Kidney epithelial cell (primary cell): ENCODE data around the gene MEF2C. TPM values are rescaled to one million over a fixed set of nuclear protein-coding genes. Genes with fewer than 3 reads are reported as not detected.
"Not testable (repeated sequence)": the region's sequence is repeated elsewhere in the genome, so short reads cannot be mapped to it uniquely, and the experiment has no call there.

Source experiments
- DNase-seq: peaks from one replicate; pipeline ENCODE4 v3.0.0-alpha.2; 2010; ENCODE audit warnings: low read depth
- H3K27me3 ChIP-seq: 2 replicates; pipeline ENCODE4 v1.6.0; 2011; ENCODE audit warnings: low read length; ENCODE audit not compliant: control insufficient read depth, insufficient read depth
- H3K36me3 ChIP-seq: 2 replicates; pipeline ENCODE4 v1.5.1; 2011; ENCODE audit warnings: low read length; ENCODE audit not compliant: control insufficient read depth, insufficient read depth
- H3K4me3 ChIP-seq: 2 replicates; pipeline ENCODE4 v1.5.1; 2011; ENCODE audit warnings: low read depth, mild to moderate bottlenecking, control low read depth, low read length
- total RNA-seq: library from RNA; depleted of rRNA; stranded (reverse); fragments of >200 nt; gene quantifications from 2 replicates; pipeline ENCODE4 v1.2.3, GENCODE V29; 2015
- TF ChIP-seq, protein P1 (sequence below): IDR thresholded peaks from 2 replicates; pipeline ENCODE4 v1.5.1; 2011; ENCODE audit warnings: mild to moderate bottlenecking, moderate library complexity, low read length, control low read depth, inconsistent platforms; ENCODE audit not compliant: insufficient read depth, poor library complexity, severe bottlenecking

MEF2C gene
- total RNA-seq, 1 donor from 2014 or later, result 4.8 TPM

DNA sequence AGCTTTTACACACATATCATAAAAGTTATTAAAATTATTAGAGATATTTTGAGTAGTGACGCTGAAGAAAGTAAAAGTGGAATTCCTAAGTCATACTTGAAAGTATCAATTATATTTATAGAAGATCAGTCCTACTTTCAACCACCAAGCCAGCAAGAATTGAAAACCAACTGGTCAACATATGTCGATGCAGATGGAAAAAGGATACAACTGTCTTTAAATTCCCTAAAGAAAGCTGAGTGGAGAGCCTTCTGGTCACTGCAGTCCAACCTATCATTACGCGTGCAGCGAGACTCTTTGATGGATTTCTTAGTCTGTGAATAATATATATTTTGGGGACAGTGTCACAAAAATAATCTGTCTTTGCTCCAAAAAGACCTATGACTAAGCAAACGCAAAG, 15.3 kb downstream of the MEF2C start:
- Histone ChIP-seq H3K27me3 (no peaks in the 10 kb centered on the region), H3K4me3 (no peak overlapping the region), H3K36me3 (no peaks in the 10 kb centered on the region)
- DNase-seq, result no peak
- TF ChIP-seq, protein P1, sequence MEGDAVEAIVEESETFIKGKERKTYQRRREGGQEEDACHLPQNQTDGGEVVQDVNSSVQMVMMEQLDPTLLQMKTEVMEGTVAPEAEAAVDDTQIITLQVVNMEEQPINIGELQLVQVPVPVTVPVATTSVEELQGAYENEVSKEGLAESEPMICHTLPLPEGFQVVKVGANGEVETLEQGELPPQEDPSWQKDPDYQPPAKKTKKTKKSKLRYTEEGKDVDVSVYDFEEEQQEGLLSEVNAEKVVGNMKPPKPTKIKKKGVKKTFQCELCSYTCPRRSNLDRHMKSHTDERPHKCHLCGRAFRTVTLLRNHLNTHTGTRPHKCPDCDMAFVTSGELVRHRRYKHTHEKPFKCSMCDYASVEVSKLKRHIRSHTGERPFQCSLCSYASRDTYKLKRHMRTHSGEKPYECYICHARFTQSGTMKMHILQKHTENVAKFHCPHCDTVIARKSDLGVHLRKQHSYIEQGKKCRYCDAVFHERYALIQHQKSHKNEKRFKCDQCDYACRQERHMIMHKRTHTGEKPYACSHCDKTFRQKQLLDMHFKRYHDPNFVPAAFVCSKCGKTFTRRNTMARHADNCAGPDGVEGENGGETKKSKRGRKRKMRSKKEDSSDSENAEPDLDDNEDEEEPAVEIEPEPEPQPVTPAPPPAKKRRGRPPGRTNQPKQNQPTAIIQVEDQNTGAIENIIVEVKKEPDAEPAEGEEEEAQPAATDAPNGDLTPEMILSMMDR, result no peak

GRCh38 chr5:88863523-88863922, 19.5 kb downstream of the MEF2C start:
- DNase-seq, result no peak
- Histone ChIP-seq H3K4me3 (no peak overlapping the region), H3K27me3 (no peaks in the 10 kb centered on the region), H3K36me3 (no peaks in the 10 kb centered on the region)
- TF ChIP-seq, protein P1, result no peak

DNA sequence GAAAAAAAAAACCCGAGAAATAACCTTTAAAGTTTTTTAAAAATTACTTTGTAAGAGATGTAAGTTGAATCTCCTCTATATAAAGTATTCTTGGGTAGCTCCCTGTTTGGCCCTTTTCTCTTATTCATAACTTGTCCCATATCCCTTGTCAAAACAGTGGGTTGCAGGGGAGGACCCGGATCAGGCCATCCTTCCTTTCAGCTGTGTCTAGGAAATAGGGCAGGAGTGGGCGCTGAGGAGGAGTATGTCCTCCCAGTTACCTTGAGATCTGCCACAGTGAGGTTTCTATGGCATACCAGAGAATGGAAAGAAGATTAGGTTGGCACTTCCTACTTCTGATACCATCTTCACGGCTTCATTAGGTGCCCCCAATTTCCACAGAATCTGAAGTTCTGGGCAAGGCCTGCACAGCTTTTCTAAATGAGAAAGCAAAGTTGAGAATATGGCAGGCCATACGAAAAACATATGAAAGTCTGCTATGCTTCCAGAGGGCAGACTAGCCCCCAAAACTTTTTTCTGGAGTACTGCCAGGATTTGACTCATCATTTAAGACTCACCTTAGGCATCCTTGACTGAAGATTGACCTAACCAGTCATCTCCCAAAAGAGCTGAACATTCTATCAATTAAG, 20.3 kb downstream of the MEF2C start:
- H3K36me3 ChIP-seq, result no peaks in the 10 kb centered on the region
- no peak overlapping the region for H3K4me3 ChIP-seq
- H3K27me3 ChIP-seq, result no peaks in the 10 kb centered on the region
- DNase-seq, result no peak
- TF ChIP-seq, protein P1, result no peak

- Histone ChIP-seq H3K36me3 (no peaks in the 10 kb centered on the region), H3K4me3 (no peak overlapping the region), H3K27me3 (no peaks in the 10 kb centered on the region)
- DNase-seq, result no peak
- TF ChIP-seq, protein P1, result no peak
Measured at GRCh38 chr5:88861231-88861630, 21.8 kb downstream of the MEF2C start.

DNA sequence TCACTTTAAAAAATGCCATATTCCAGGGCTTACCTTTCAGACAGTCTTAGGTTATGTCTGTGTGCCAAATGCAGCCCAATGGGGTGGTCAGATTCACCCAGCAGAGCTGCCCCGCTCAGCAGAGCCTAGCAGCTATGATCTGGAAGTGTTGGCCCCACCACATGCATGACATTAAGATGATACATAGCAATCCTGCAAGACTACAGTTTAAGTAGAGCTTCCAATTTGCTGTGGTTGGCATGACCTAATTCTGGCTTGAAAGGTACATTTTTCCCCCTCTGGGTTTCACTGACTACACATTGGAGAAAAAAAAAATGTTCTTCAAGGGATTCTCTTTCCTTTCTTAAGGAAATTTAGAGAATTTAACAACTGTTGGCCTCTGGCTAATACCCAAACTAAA, 22.5 kb downstream of the MEF2C start:
- TF ChIP-seq, protein P1, result no peak
- no peaks in the 10 kb centered on the region for H3K27me3 ChIP-seq
- no peak for DNase-seq
- H3K36me3 ChIP-seq, result no peaks in the 10 kb centered on the region
- no peak overlapping the region for H3K4me3 ChIP-seq

GRCh38 chr5:88858392-88858791, 24.6 kb downstream of the MEF2C start:
- H3K36me3 ChIP-seq, result no peaks in the 10 kb centered on the region
- TF ChIP-seq, protein P1, result no peak
- H3K4me3 ChIP-seq, result no peak overlapping the region
- no peak for DNase-seq
- no peaks in the 10 kb centered on the region for H3K27me3 ChIP-seq

DNA sequence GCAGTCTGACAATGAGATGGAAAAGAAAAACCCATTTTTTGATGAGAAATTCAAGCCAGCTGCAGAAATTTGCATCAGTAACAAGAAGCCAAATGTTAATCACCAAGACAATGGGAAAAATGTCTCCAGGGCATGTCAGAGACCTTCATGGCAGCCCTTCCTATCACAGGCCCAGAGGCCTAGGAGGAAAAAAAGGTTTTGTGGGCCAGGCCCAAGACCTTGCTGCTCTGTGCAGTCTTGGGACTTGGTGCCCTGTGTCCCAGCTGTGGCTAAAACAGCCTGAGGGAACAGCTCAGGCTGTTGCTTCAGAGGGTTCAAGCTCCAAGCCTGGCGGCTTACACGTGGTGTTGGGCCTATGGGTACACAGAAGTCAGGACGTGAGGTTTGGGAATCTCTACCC, 26.6 kb downstream of the MEF2C start:
- not testable (repeated sequence) for H3K4me3 ChIP-seq, H3K36me3 ChIP-seq, DNase-seq, H3K27me3 ChIP-seq
